Measurements from ENCODE around the gene COMTD1. TPM values are rescaled to one million over a fixed set of nuclear protein-coding genes. Genes with fewer than 3 reads are reported as not detected.

COMTD1 gene
- total RNA-seq, 1 donor from 2014 or later, result 14.2 TPM

GRCh38 chr10:75254739-75255138 is 19.0 kb upstream of the COMTD1 start:
- Mint-ChIP-seq H3K4me1 (ENCODE audit: low read depth, unreplicated experiment) (no peaks in the 10 kb centered on the region), H3K36me3 (ENCODE audit: unreplicated experiment) (peaks cover 15% of the 10 kb centered on the region), H3K4me3 (ENCODE audit: unreplicated experiment) (no peak overlapping the region), H3K27me3 (ENCODE audit: unreplicated experiment) (no peaks in the 10 kb centered on the region), H3K9me3 (ENCODE audit: unreplicated experiment) (peaks cover 14% of the 10 kb centered on the region), H3K27ac (ENCODE audit: unreplicated experiment) (no peak overlapping the region)
- no peak for DNase-seq
- no peak for TF ChIP-seq CTCF (IDR thresholded peaks at IDR 0.05; ENCODE audit: partially characterized antibody, unreplicated experiment)

- Mint-ChIP-seq H3K27ac (ENCODE audit: unreplicated experiment) (no peak overlapping the region), H3K27me3 (ENCODE audit: unreplicated experiment) (no peaks in the 10 kb centered on the region), H3K9me3 (ENCODE audit: unreplicated experiment) (peaks cover 14% of the 10 kb centered on the region), H3K4me3 (ENCODE audit: unreplicated experiment) (no peak overlapping the region), H3K4me1 (ENCODE audit: low read depth, unreplicated experiment) (no peaks in the 10 kb centered on the region), H3K36me3 (ENCODE audit: unreplicated experiment) (peaks cover 15% of the 10 kb centered on the region)
- no peak for TF ChIP-seq CTCF (IDR thresholded peaks at IDR 0.05; ENCODE audit: partially characterized antibody, unreplicated experiment)
- DNase-seq, result no peak
These were observed 17.8 kb upstream of the COMTD1 start for GRCh38 chr10:75253281-75254220.

- peaks cover 15% of the 10 kb centered on the region for H3K36me3 Mint-ChIP-seq (ENCODE audit: unreplicated experiment)
- H3K4me1 Mint-ChIP-seq (ENCODE audit: low read depth, unreplicated experiment), result no peaks in the 10 kb centered on the region
- peaks cover 11% of the 10 kb centered on the region for H3K9me3 Mint-ChIP-seq (ENCODE audit: unreplicated experiment)
- TF ChIP-seq CTCF (IDR thresholded peaks at IDR 0.05; ENCODE audit: partially characterized antibody, unreplicated experiment), result no peak
- H3K27ac Mint-ChIP-seq (ENCODE audit: unreplicated experiment), result no peak overlapping the region
- no peaks in the 10 kb centered on the region for H3K27me3 Mint-ChIP-seq (ENCODE audit: unreplicated experiment)
- no peak overlapping the region for H3K4me3 Mint-ChIP-seq (ENCODE audit: unreplicated experiment)
- DNase-seq, result no peak
These were observed 15.2 kb upstream of the COMTD1 start for GRCh38 chr10:75250934-75251333.

GRCh38 chr10:75247797-75248196 is 12.0 kb upstream of the COMTD1 start:
- Mint-ChIP-seq H3K27ac (ENCODE audit: unreplicated experiment) (no peak overlapping the region), H3K4me1 (ENCODE audit: low read depth, unreplicated experiment) (no peaks in the 10 kb centered on the region), H3K36me3 (ENCODE audit: unreplicated experiment) (peaks cover 4% of the 10 kb centered on the region), H3K4me3 (ENCODE audit: unreplicated experiment) (no peak overlapping the region), H3K27me3 (ENCODE audit: unreplicated experiment) (no peaks in the 10 kb centered on the region), H3K9me3 (ENCODE audit: unreplicated experiment) (peaks cover 4% of the 10 kb centered on the region)
- no peak for DNase-seq
- no peak for TF ChIP-seq CTCF (IDR thresholded peaks at IDR 0.05; ENCODE audit: partially characterized antibody, unreplicated experiment)

- Mint-ChIP-seq H3K4me1 (ENCODE audit: low read depth, unreplicated experiment) (no peaks in the 10 kb centered on the region), H3K27me3 (ENCODE audit: unreplicated experiment) (no peaks in the 10 kb centered on the region), H3K4me3 (ENCODE audit: unreplicated experiment) (no peak overlapping the region), H3K9me3 (ENCODE audit: unreplicated experiment) (peaks cover 1% of the 10 kb centered on the region), H3K27ac (ENCODE audit: unreplicated experiment) (no peak overlapping the region), H3K36me3 (ENCODE audit: unreplicated experiment) (no peaks in the 10 kb centered on the region)
- TF ChIP-seq CTCF (IDR thresholded peaks at IDR 0.05; ENCODE audit: partially characterized antibody, unreplicated experiment), result no peak
- DNase-seq, result no peak
These were observed 10.7 kb upstream of the COMTD1 start for GRCh38 chr10:75246506-75246905.

Data from glutamatergic neuron (in vitro differentiated cells).